LNCAP (cell line): Measurements from ENCODE around the gene FBXW5.

Experiments used
- TF ChIP-seq, protein P1 (sequence below): fragments of 450-650 bp; IDR thresholded peaks from 2 replicates; pipeline ENCODE4 v1.5.1; 2017; ENCODE audit warnings: mild to moderate bottlenecking

The FBXW5 gene

DNA sequence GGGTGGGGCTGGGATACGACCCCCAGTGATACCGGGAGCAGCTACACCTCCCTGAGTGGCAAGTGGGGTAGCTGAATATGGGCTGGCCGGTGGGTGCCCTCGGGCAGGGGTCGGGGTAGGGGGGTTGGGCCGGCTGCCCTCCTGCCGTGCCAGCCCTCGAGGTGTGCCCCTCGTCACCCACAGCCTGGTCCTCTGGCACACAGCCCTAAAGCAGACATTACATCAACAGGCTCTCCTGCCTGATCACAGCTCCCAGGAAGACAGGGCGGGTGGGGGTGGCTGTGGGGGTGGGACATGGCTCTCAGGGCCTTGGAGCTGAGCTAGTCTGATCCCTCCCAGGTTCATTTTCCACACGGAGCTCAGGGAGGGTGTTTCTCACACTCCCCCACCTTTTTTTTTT is 23.2 kb downstream of the FBXW5 start:
- TF ChIP-seq, protein P1, sequence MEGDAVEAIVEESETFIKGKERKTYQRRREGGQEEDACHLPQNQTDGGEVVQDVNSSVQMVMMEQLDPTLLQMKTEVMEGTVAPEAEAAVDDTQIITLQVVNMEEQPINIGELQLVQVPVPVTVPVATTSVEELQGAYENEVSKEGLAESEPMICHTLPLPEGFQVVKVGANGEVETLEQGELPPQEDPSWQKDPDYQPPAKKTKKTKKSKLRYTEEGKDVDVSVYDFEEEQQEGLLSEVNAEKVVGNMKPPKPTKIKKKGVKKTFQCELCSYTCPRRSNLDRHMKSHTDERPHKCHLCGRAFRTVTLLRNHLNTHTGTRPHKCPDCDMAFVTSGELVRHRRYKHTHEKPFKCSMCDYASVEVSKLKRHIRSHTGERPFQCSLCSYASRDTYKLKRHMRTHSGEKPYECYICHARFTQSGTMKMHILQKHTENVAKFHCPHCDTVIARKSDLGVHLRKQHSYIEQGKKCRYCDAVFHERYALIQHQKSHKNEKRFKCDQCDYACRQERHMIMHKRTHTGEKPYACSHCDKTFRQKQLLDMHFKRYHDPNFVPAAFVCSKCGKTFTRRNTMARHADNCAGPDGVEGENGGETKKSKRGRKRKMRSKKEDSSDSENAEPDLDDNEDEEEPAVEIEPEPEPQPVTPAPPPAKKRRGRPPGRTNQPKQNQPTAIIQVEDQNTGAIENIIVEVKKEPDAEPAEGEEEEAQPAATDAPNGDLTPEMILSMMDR: no peak

DNA sequence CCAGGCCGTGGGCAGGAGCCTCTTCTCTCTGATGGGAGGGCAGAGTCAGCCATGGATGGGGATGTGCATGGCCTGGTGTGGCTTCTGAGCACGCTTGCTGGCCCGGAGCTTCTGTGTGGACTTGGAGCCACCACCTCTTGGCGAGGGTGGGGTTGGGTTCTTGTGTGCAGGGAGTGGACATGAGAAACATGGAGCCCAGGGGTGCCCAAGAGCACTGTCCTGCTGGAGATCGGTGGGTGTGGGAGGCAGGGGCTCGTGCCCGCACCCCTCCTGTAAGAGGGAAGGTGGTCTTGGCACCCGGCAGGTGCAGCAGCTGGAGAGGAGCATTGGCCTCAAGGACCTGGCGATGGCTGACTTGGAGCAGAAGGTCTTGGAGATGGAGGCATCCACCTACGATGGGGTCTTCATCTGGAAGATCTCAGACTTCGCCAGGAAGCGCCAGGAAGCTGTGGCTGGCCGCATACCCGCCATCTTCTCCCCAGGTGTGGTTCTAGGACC is 23.8 kb downstream of the FBXW5 start:
- TF ChIP-seq, protein P1: no peak

DNA sequence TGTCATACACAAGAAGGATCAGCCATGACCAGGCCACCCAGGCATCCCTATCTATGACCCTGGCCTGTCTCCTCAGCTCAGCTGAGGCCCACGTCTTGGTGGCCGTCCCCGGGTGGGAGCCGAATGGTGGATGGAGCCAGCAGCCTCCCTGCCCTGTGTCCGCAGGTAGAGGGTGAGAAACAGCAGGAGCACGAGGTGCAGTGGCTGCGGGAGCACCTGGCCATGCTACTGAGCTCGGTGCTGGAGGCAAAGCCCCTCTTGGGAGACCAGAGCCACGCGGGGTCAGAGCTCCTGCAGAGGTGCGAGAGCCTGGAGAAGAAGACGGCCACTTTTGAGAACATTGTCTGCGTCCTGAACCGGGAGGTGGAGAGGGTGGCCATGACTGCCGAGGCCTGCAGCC is 24.5 kb downstream of the FBXW5 start:
- TF ChIP-seq, protein P1: no peak

DNA sequence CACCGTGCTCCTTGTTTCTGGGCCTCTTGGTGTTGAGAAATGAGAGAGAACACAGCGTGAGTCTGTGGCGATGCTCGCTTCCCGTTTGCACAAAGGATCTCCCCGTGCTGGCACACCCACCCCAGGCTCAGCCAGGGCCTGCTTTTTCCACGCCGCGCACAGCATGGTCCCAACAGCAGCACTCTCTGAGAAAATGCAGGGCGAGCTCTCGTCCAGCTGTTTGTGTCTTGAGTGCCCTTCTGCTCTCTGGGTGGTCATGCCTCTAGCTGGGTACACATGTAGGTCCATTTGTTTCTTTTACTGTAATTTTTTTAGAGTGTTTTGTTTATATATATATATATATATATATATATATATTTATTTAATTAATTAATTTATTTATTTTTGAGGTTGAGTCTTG is 26.6 kb downstream of the FBXW5 start:
- TF ChIP-seq, protein P1: no peak

DNA sequence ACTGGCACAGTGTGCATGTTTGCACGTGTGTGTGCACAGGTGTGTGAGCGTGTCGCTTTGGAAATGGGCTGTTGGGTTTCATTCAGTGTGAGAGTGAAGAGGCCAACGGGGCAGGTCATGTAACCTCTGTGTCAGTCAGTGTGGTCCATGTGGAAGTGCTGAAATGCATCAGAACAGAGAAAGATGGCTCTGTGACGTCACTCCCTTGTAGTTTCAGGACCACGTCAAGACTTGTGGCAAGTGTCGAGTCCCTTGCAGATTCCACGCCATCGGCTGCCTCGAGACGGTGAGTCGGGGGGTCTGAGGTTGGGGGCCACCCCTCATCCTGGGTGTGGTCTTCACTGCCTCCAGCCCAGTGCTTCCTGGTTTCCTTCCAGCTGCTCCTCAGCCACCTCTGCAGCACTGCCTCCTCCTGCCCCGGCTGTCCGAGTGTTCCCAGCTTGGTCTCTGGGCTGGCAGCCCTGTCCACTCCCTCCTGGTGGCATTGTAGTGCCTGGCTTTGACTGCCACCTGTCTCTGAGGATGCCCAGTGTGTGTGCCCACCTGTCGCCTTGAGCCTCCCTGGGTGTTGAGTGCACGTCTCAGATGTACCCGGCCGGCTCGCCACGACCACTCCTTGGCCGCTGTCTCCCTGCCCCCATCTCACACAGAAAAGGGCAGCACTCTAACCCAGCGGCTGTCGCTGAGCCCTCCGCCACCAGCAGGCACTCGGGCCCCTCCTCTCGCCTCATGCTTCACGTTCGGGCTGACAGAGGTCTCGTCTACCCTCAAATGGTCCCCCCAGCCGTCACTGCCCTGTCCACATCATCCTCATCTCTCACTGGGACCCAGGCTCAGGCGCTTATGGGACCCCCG is 28.0 kb downstream of the FBXW5 start:
- TF ChIP-seq, protein P1: no peak

DNA sequence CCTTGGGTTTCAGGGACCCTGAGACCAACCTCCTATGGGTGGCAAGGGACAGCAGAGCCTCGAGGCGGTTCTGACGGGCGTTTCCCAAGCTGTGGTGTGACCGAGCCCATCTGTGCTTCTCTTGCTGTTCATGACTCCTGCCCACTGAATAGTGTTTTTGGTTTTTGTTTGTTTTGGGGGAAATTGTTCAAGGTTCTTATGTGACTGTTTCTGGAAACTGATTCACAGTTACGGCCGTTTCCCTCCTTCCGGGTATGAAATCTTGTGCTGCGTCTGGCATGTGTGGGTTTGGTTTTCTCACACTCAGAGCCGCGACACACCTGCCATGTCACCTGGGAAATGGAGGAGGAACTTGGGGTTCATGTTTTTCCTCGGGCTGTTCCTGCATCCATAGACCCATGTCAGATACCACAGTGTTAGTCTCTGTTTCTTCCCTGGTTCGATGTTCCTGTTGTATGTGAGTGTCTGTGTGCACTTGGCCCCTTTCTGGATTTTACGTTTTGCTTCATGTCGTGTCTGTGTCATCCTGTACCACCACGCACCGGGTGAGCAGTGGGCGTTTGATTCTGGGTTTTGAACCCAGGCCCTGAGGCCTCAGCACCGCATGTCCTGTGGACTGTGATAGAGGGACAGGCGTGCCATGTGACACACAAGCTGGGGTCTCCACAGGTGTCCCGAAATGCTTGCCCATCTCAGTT is 28.8 kb downstream of the FBXW5 start:
- TF ChIP-seq, protein P1: no peak

DNA sequence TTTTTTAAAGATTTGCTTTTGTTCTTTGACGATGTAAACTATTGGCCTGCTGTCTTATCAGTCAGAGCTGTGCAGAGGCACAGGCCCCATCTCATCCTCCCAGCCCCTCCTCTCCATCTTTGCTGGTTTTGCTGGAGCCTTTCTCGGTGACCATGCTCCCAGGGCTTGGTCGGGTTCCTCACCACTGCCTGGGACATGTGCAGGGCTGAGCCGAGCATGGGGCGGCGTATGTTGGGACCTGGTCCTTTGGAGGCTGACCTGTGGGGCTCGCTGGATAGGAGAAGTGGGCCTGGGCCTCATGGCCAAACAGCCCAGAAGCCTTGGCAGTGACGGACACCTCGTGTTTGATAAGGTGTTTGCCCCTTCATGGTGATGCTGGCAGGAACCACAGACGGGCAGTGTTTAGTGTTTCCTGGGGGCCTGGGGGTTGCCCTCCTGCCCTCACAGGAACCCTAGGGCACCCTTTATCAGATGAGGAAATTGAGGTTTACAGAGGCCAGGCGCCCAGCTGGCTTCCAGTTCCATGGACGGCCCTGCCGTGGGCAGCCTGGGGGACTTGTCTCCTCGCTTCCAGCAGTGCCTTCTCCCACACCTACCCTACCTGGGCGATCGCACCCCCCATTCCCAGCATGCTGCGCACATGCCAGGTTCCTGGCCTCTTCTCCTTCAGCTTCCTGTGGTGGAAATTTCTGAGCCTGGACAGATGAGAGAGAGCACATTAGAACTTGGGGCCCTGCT is 30.7 kb downstream of the FBXW5 start:
- TF ChIP-seq, protein P1: no peak
